Gastroesophageal sphincter (tissue), 3 donors: Measurements from ENCODE around the gene VEPH1.

Source experiments
- CTCF ChIP-seq, 4 experiments: fragments of 200-600 bp in 2 of 4; fragments of 450-650 bp in 2 of 4; sonication (generic) in 1 of 4; IDR thresholded peaks; one replicate each; pipeline ENCODE4 v1.5.1; 2017 to 2019; ENCODE audit warnings: antibody characterized with exemption in 4 of 4, mild to moderate bottlenecking in 2 of 4, moderate library complexity in 2 of 4
- POLR2A ChIP-seq, 2 donors: fragments of 450-650 bp; IDR thresholded peaks; one replicate each; pipeline ENCODE4 v1.6.1; 2017; ENCODE audit warnings: antibody characterized with exemption in 2 of 2, mild to moderate bottlenecking in 2 of 2, moderate library complexity in 1 of 2
- POLR2AphosphoS5 ChIP-seq: sonication (generic); formaldehyde crosslinking; IDR thresholded peaks from one replicate; pipeline ENCODE4 v1.6.1; 2017; ENCODE audit warnings: antibody characterized with exemption

- TF ChIP-seq POLR2A (IDR thresholded peaks at IDR 0.05) (no peak), CTCF (IDR thresholded peaks at IDR 0.05) (no peak), POLR2AphosphoS5 (no peak)
Observed at GRCh38 chr3:157501863-157502262, 1.4 kb downstream of the VEPH1 start.
